GM12878 (cell line): ENCODE data around the gene LEFTY1. TPM values are rescaled to one million over a fixed set of nuclear protein-coding genes. Genes with fewer than 3 reads are reported as not detected.

Experiments used
- ATF7 ChIP-seq: fragments of 450-650 bp; IDR thresholded peaks from 2 replicates; pipeline ENCODE4 v1.6.1; 2016; ENCODE audit warnings: low read depth, mild to moderate bottlenecking
- BMI1 ChIP-seq: fragments of 450-650 bp; IDR thresholded peaks from 2 replicates; pipeline ENCODE4 v1.6.1; 2016; ENCODE audit warnings: mild to moderate bottlenecking, moderate library complexity, borderline replicate concordance
- EED ChIP-seq: sonication (generic); IDR thresholded peaks from 2 replicates; pipeline ENCODE4 v1.6.1; 2016; ENCODE audit warnings: antibody characterized with exemption, low read depth
- EP300 ChIP-seq, 2 experiments: fragments of 150-350 bp in 1 of 2; IDR thresholded peaks; 2 replicates each; pipeline ENCODE4 v1.6.1; 2011 to 2012; ENCODE audit warnings: low read depth in 2 of 2, low read length in 2 of 2, borderline replicate concordance in 1 of 2, improper control_type of control experiment in 1 of 2, inconsistent platforms in 1 of 2; ENCODE audit not compliant: control insufficient read depth in 1 of 2
- FOXM1 ChIP-seq: IDR thresholded peaks from 2 replicates; pipeline ENCODE4 v1.6.1; 2012; ENCODE audit warnings: low read depth, mild to moderate bottlenecking, inconsistent platforms, low read length, moderate library complexity
- KDM1A ChIP-seq: fragments of 200-600 bp; sonication (generic); IDR thresholded peaks from 2 replicates; pipeline ENCODE4 v1.6.1; 2016; ENCODE audit warnings: borderline replicate concordance
- ZNF217 ChIP-seq: fragments of 450-650 bp; IDR thresholded peaks from 2 replicates; pipeline ENCODE4 v1.6.1; 2017; ENCODE audit warnings: antibody characterized with exemption, mild to moderate bottlenecking
- polyA plus RNA-seq, 11 experiments: library from polyadenylated mRNA; depleted of rRNA in 4 of 11; unstranded in 6 of 11; stranded (reverse) in 5 of 11; fragments of >200 nt; fragmentation: Nextera tagmentation in 4 of 11; fragmentation: Illumina TruSeq in 1 of 11; extraction: Ambion mirVana in 4 of 11; extraction: Trizol in 1 of 11; gene quantifications; 1 replicate in 1 of 11; 2 replicates in 10 of 11; pipeline versions ENCODE4 v1.2.1 to v1.2.3, GENCODE V29; 2011 to 2016; ENCODE audit warnings: inconsistent platforms in 2 of 11, missing spikeins in 2 of 11, low read depth in 1 of 11
- total RNA-seq, 4 experiments: library from RNA; depleted of rRNA in 3 of 4; stranded (reverse); fragments of >200 nt in 3 of 4; fragmentation: Illumina TruSeq in 1 of 4; extraction: Trizol in 1 of 4; gene quantifications; 2 replicates each; pipeline versions ENCODE4 v1.2.1 to v1.2.3, GENCODE V29; 2013 to 2021
- TF ChIP-seq, protein P1 (sequence below): fragments of 150-350 bp; IDR thresholded peaks from 2 replicates; pipeline ENCODE4 v1.6.1; 2014; ENCODE audit warnings: mild to moderate bottlenecking, low read depth, low read length
- TF ChIP-seq, protein P2 (sequence below), 3 experiments: IDR thresholded peaks in 2 of 3; conservative IDR thresholded peaks in 1 of 3; 2 replicates each; pipeline ENCODE4 v1.5.1; 2011; ENCODE audit warnings: low read depth in 3 of 3, low read length in 3 of 3, mild to moderate bottlenecking in 3 of 3, control low read depth in 2 of 3, moderate library complexity in 2 of 3, inconsistent platforms in 1 of 3, mixed read lengths in 1 of 3; ENCODE audit not compliant: control insufficient read depth in 2 of 3, insufficient read depth in 1 of 3; ENCODE audit errors: extremely low read depth in 1 of 3

Gene LEFTY1
- total and polyA plus RNA-seq, 10 of the 15 experiments (the other 5 are each of a cell fraction or from before 2014, with no cell fraction given): 0.06 TPM; not detected in 8

DNA sequence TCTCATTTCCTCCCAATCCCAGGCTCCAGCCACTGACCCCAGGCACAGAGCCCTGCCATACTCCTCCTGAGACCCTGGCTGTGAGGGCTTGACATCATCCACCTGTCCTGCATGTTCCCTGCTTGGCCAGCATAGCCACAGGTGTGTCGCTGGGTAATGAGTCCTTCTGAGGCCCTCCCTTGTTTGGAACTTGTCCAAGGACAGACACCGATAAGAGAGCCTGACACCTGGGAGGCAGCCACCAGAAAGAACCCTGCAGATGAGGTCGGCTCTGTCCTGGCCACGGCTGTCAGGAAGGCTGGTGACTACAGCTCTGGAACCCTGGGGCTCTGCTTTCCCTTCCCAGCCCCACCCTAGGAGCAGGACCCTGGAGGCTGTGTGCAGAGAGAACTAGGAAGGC is 41.3 kb downstream of the LEFTY1 start (continued):
- TF ChIP-seq, protein P1, sequence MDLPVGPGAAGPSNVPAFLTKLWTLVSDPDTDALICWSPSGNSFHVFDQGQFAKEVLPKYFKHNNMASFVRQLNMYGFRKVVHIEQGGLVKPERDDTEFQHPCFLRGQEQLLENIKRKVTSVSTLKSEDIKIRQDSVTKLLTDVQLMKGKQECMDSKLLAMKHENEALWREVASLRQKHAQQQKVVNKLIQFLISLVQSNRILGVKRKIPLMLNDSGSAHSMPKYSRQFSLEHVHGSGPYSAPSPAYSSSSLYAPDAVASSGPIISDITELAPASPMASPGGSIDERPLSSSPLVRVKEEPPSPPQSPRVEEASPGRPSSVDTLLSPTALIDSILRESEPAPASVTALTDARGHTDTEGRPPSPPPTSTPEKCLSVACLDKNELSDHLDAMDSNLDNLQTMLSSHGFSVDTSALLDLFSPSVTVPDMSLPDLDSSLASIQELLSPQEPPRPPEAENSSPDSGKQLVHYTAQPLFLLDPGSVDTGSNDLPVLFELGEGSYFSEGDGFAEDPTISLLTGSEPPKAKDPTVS: no peak
- TF ChIP-seq ATF7 (no peak), KDM1A (no peak), EP300 (IDR thresholded peaks at IDR 0.05; ENCODE audit: borderline replicate concordance in 1 of 2, control insufficient read depth in 1 of 2, low read depth in 2 of 2, low read length in 2 of 2) (no peak), ZNF217 (no peak), BMI1 (no peak), EED (no peak), FOXM1 (no peak)
- TF ChIP-seq, protein P2, sequence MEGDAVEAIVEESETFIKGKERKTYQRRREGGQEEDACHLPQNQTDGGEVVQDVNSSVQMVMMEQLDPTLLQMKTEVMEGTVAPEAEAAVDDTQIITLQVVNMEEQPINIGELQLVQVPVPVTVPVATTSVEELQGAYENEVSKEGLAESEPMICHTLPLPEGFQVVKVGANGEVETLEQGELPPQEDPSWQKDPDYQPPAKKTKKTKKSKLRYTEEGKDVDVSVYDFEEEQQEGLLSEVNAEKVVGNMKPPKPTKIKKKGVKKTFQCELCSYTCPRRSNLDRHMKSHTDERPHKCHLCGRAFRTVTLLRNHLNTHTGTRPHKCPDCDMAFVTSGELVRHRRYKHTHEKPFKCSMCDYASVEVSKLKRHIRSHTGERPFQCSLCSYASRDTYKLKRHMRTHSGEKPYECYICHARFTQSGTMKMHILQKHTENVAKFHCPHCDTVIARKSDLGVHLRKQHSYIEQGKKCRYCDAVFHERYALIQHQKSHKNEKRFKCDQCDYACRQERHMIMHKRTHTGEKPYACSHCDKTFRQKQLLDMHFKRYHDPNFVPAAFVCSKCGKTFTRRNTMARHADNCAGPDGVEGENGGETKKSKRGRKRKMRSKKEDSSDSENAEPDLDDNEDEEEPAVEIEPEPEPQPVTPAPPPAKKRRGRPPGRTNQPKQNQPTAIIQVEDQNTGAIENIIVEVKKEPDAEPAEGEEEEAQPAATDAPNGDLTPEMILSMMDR (IDR thresholded peaks at IDR 0.05 in 2 of 3, conservative IDR thresholded peaks at IDR 0.05 in 1 of 3; ENCODE audit: control insufficient read depth in 2 of 3, extremely low read depth in 1 of 3, insufficient read depth in 1 of 3, low read depth in 3 of 3, low read length in 3 of 3): no peak
